Parietal lobe (tissue), 1 donor: Measurements from ENCODE around the gene EXOC3. TPM values are rescaled to one million over a fixed set of nuclear protein-coding genes. Genes with fewer than 3 reads are reported as not detected.

ENCODE experiments used
- total RNA-seq: library from RNA; depleted of rRNA; stranded (reverse); fragments of >200 nt; gene quantifications from one replicate; pipeline ENCODE4 v1.2.3, GENCODE V29; 2014

Gene EXOC3
- total RNA-seq: 38.5 TPM

GRCh38 chr5:442335-443238 lies at the start of gene EXOC3:
Gene EXOC3, plus strand, starts transcription at chr5:443176. Its CDS starts 3,030 bp downstream, at chr5:446206.

Other genes with a start within 250 kb of the EXOC3 start
- 9.1 TPM for gene CCDC127, start 225.0 kb upstream of the EXOC3 start, total RNA-seq
- 112 TPM for gene SDHA, start 224.9 kb upstream of the EXOC3 start, total RNA-seq
- 63.9 TPM for gene PDCD6, start 171.5 kb upstream of the EXOC3 start, total RNA-seq
- gene AHRR, start 121.5 kb upstream of the EXOC3 start, total RNA-seq: 2.8 TPM
- 1.6 TPM for gene SLC9A3, start 81.3 kb downstream of the EXOC3 start, total RNA-seq
- gene CEP72, start 169.2 kb downstream of the EXOC3 start, total RNA-seq: 7.2 TPM